Transverse colon (tissue), 3 donors: Measurements from ENCODE around the gene SPTBN5.

Experiments used
- CTCF ChIP-seq, 5 experiments: fragments of 200-600 bp in 3 of 5; fragments of 450-650 bp in 2 of 5; sonication (generic) in 3 of 5; IDR thresholded peaks; 1 replicate in 2 of 5; 2 replicates in 3 of 5; pipeline ENCODE4 v1.5.1; 2016 to 2017; ENCODE audit warnings: antibody characterized with exemption in 5 of 5, inconsistent platforms in 3 of 5, mild to moderate bottlenecking in 2 of 5, moderate library complexity in 1 of 5
- POLR2A ChIP-seq: fragments of 450-650 bp; IDR thresholded peaks from one replicate; pipeline ENCODE4 v1.6.1; 2016; ENCODE audit warnings: antibody characterized with exemption, mild to moderate bottlenecking, moderate library complexity

DNA sequence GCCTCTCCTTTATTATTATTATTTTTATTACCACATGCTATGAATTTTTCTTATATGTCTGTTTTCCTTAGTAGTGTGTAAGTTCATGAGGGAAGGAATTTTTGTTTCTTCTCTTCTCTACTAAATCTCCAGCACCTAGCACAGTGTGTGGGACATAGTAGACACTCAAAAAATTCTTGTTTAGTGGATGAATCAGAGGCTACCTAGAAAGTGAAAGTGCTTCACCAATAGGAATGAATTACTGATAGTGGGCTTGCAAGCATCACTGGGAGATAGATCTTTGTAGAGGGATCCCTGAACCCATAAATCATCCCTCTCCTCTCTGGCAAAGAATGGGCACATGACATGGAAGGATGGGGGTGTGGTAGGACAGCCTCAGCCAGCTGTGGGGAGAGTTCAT lies 8.5 kb downstream of the SPTBN5 start:
- TF ChIP-seq CTCF (IDR thresholded peaks at IDR 0.05) (no peak), POLR2A (no peak)
